ENCODE measurements around the gene ARMH3. TPM values are rescaled to one million over a fixed set of nuclear protein-coding genes. Genes with fewer than 3 reads are reported as not detected.

ARMH3 gene
- total and polyA plus RNA-seq, 10 of the 15 experiments (the other 5 are each of a cell fraction or from before 2014, with no cell fraction given), result 13.0 to 33.0 (median 16.4) TPM

DNA sequence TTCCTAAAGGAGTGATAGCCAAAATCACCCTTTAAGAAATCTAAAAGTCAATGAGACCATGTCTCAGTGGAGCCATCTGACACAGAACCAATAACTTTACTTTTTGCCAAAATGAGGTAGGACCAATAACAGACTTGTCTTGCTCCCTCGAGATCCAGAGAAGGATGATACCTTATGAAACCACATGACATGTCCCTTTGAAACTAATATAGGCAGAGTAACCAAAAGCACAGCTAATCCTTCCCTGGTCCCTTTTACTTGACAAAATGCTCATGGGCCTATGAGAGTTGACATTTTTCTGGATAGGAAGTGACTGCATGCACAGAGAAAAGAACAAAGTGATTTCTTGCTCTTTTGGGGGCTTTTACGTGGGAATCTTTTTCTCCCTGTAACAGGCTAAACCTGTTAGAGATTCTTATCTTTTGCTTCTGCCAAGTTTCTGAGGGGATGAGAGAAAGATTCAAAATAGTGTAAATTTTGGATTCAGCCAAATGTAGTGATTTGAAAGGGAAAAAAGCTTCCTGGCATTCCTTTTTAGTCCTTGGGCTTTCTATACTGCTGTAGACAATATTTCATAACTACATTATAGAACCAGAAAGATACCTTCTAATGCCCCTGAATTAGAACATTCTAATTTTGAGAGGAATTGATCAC is 87.6 kb downstream of the ARMH3 start:
- no peak for FAIRE-seq
- DNase-seq (ENCODE audit: low read depth, low spot score), result no peak
- peaks cover 0 to 12% of the 10 kb centered on the region in 2 experiments; a peak in 3 of 4 replicates for H3K36me3 ChIP-seq (ENCODE audit: control insufficient read depth in 2 of 2, insufficient read depth in 2 of 2, low read length in 1 of 2)
- H2AFZ ChIP-seq (ENCODE audit: control insufficient read depth, low read depth, low read length), result no peak overlapping the region
- ChIA-PET CTCF (interaction anchor here (0.6 to 8.3 kb wide), 15 partner anchors 10 to 132 kb away, joined by 3 to 73 read pairs (median 7); no protein-coding TSS in a partner anchor), POLR2A (interaction anchor here (0.7 to 7.4 kb wide), 12 partner anchors 8 to 80 kb away, joined by 3 to 67 read pairs (median 6); no protein-coding TSS in a partner anchor), SMC1A (ENCODE audit: uncharacterized antibody, unreplicated experiment) (interaction anchor here (0.6 to 12.4 kb wide), 15 partner anchors 10 to 128 kb away, joined by 3 to 298 read pairs (median 8); no protein-coding TSS in a partner anchor), RAD21 (ENCODE audit: unreplicated experiment) (interaction anchor here (0.8 to 7.7 kb wide), 14 partner anchors 10 to 91 kb away, joined by 3 to 68 read pairs (median 4); no protein-coding TSS in a partner anchor)
- peaks cover 8% of the 10 kb centered on the region for H3K79me2 ChIP-seq (ENCODE audit: control insufficient read depth, insufficient read depth, low read length)
- peak overlapping the region; percentile 99 for H3K27ac ChIP-seq (ENCODE audit: control insufficient read depth, insufficient read depth)
- peak; percentile 56 for ATAC-seq
- BruUV-seq (replicated peaks), result TSS peak; percentile 37
- H3K9ac ChIP-seq (ENCODE audit: control insufficient read depth, insufficient read depth, low read length), result peak overlapping the region; percentile 4
- H3K4me2 ChIP-seq (ENCODE audit: control insufficient read depth, insufficient read depth), result peak overlapping the region; percentile 86
- peaks cover 77% of the 10 kb centered on the region for H3K4me1 ChIP-seq (ENCODE audit: control insufficient read depth, insufficient read depth, low read length)
- in situ Hi-C loops (cut with MboI) (no loop called here), intact Hi-C loops (cut with micrococcal nuclease; ENCODE audit: unreplicated experiment) (loop anchor here (2.0 kb wide), 1 partner anchor 66 kb away; no protein-coding TSS in a partner anchor)
- WGBS (ENCODE audit: insufficient coverage, insufficient replicate concordance, low lambda C conversion rate, missing lambda C conversion rate), result 0% methylated on average over 2 of the region's 2 CpGs
- no peaks in the 10 kb centered on the region for H3K9me3 ChIP-seq (replicated peaks; ENCODE audit: control insufficient read depth, insufficient read depth, low read length)
- H3K4me3 ChIP-seq, result no peak overlapping the region
- no peaks in the 10 kb centered on the region for H3K27me3 ChIP-seq (replicated peaks in 1 of 2; ENCODE audit: control insufficient read depth in 2 of 2, insufficient read depth in 2 of 2, low read length in 1 of 2)
- H4K20me1 ChIP-seq (ENCODE audit: control insufficient read depth, insufficient read depth), result no peaks in the 10 kb centered on the region
- TF ChIP-seq, protein P1, sequence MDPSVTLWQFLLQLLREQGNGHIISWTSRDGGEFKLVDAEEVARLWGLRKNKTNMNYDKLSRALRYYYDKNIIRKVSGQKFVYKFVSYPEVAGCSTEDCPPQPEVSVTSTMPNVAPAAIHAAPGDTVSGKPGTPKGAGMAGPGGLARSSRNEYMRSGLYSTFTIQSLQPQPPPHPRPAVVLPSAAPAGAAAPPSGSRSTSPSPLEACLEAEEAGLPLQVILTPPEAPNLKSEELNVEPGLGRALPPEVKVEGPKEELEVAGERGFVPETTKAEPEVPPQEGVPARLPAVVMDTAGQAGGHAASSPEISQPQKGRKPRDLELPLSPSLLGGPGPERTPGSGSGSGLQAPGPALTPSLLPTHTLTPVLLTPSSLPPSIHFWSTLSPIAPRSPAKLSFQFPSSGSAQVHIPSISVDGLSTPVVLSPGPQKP (IDR thresholded peaks at IDR 0.05; ENCODE audit: low read depth, low read length), result no peak
- no peak for TF ChIP-seq BMI1 (IDR thresholded peaks at IDR 0.05; ENCODE audit: borderline replicate concordance)
- TF ChIP-seq, protein P2, sequence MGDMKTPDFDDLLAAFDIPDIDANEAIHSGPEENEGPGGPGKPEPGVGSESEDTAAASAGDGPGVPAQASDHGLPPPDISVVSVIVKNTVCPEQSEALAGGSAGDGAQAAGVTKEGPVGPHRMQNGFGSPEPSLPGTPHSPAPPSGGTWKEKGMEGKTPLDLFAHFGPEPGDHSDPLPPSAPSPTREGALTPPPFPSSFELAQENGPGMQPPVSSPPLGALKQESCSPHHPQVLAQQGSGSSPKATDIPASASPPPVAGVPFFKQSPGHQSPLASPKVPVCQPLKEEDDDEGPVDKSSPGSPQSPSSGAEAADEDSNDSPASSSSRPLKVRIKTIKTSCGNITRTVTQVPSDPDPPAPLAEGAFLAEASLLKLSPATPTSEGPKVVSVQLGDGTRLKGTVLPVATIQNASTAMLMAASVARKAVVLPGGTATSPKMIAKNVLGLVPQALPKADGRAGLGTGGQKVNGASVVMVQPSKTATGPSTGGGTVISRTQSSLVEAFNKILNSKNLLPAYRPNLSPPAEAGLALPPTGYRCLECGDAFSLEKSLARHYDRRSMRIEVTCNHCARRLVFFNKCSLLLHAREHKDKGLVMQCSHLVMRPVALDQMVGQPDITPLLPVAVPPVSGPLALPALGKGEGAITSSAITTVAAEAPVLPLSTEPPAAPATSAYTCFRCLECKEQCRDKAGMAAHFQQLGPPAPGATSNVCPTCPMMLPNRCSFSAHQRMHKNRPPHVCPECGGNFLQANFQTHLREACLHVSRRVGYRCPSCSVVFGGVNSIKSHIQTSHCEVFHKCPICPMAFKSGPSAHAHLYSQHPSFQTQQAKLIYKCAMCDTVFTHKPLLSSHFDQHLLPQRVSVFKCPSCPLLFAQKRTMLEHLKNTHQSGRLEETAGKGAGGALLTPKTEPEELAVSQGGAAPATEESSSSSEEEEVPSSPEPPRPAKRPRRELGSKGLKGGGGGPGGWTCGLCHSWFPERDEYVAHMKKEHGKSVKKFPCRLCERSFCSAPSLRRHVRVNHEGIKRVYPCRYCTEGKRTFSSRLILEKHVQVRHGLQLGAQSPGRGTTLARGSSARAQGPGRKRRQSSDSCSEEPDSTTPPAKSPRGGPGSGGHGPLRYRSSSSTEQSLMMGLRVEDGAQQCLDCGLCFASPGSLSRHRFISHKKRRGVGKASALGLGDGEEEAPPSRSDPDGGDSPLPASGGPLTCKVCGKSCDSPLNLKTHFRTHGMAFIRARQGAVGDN (IDR thresholded peaks at IDR 0.05), result peak; percentile 58
- no peak for TF ChIP-seq MYC (IDR thresholded peaks at IDR 0.05; ENCODE audit: insufficient read depth, insufficient read length, insufficient replicate concordance, low read length, severe bottlenecking)
- TF ChIP-seq POLR2AphosphoS2 (IDR thresholded peaks at IDR 0.05; ENCODE audit: low read depth, low read length), result no peak
- peak; percentile 10; the same call in 1 of the 2 replicates for TF ChIP-seq RAD51 (IDR thresholded peaks at IDR 0.05)
- TF ChIP-seq BRCA1 (IDR thresholded peaks at IDR 0.05; ENCODE audit: low read depth, low read length), result no peak
- TF ChIP-seq SMARCA5 (IDR thresholded peaks at IDR 0.05), result peak; percentile 70; the same call in 1 of the 2 replicates
- TF ChIP-seq, protein P3, sequence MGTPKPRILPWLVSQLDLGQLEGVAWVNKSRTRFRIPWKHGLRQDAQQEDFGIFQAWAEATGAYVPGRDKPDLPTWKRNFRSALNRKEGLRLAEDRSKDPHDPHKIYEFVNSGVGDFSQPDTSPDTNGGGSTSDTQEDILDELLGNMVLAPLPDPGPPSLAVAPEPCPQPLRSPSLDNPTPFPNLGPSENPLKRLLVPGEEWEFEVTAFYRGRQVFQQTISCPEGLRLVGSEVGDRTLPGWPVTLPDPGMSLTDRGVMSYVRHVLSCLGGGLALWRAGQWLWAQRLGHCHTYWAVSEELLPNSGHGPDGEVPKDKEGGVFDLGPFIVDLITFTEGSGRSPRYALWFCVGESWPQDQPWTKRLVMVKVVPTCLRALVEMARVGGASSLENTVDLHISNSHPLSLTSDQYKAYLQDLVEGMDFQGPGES (IDR thresholded peaks at IDR 0.05), result no peak
- no peak for TF ChIP-seq NBN (IDR thresholded peaks at IDR 0.05)
- TF ChIP-seq NR2F1 (conservative IDR thresholded peaks at IDR 0.05), result no peak
- 0 out of 2 replicates have a peak, but pooled peaks have one; percentile 15 for TF ChIP-seq YY1 (IDR thresholded peaks at IDR 0.05; ENCODE audit: low read depth, low read length)
- no peak for TF ChIP-seq CHD2 (IDR thresholded peaks at IDR 0.05; ENCODE audit: borderline replicate concordance, low read depth, low read length)
- no peak for TF ChIP-seq ZNF274 (IDR thresholded peaks at IDR 0.05; ENCODE audit: insufficient read depth, insufficient read length)
